AG10803 (cell line): ENCODE data around the gene C1QC.

ENCODE experiments used
- DNase-seq: peaks from one replicate; pipeline ENCODE4 v3.0.0; 2010; ENCODE audit warnings: low read depth
- H3K4me3 ChIP-seq: 2 replicates; pipeline ENCODE4 v1.5.1; 2011; ENCODE audit warnings: mild to moderate bottlenecking, low read length, control low read depth
- TF ChIP-seq, protein P1 (sequence below): conservative IDR thresholded peaks from 2 replicates; pipeline ENCODE4 v1.5.1; 2011; ENCODE audit warnings: mild to moderate bottlenecking, low read length, control low read depth, inconsistent platforms

The C1QC gene

DNA sequence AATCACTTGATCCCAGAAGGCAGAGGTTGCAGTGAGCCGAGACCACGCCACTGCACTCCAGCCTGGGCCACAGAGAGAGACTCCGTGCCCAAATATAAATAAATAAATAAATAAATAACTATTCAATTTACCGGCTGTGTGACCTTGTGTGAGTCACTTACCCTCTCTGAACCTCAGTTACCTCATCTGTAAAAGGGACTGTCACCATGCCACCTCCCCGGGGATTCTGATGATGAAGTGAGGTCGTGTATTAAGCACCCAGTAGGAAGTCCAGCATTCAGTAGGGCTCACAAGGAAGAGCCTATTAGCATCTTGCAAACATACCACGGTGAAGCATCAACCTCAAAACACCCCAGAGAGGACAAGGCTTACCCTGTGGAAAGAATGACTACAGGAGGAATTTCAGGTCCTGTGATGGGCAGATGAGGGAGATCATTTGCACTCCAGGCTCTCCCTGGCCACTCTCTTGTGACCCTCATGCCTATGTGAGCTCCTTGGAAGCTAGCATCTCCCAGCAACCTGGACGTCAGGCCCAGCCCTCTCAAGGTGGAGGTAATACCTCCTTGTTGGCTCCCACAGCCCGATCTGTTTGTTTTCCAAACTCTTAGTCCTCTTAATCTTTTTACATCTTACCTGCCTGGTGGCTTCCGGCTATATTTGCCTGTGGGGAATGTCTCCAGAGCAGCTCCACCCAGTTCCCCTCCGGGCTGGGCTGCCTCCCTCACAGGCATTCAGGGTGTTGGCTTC lies 14.6 kb upstream of the C1QC start:
- no peak overlapping the region for H3K4me3 ChIP-seq
- TF ChIP-seq, protein P1, sequence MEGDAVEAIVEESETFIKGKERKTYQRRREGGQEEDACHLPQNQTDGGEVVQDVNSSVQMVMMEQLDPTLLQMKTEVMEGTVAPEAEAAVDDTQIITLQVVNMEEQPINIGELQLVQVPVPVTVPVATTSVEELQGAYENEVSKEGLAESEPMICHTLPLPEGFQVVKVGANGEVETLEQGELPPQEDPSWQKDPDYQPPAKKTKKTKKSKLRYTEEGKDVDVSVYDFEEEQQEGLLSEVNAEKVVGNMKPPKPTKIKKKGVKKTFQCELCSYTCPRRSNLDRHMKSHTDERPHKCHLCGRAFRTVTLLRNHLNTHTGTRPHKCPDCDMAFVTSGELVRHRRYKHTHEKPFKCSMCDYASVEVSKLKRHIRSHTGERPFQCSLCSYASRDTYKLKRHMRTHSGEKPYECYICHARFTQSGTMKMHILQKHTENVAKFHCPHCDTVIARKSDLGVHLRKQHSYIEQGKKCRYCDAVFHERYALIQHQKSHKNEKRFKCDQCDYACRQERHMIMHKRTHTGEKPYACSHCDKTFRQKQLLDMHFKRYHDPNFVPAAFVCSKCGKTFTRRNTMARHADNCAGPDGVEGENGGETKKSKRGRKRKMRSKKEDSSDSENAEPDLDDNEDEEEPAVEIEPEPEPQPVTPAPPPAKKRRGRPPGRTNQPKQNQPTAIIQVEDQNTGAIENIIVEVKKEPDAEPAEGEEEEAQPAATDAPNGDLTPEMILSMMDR = no peak
- no peak for DNase-seq

DNA sequence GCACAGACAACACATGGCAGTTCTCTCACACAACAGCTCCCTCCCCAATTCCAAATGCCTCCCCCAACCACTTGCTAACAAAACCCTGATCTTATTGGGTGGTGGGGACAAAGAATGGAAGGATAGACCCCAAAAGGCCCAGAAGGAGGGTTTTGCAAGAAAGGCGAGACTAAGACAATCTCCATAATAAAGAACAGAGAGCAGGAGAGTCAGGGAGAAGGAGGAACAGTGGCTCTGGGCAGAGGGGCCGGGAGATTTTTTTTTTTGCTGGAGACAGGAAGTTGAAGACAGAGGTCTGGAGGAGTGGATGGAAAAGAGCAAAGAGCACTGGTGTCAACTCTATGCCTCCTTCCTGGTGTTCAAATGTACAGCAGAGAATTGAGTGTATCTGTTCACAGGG lies 13.5 kb upstream of the C1QC start:
- no peak for DNase-seq
- H3K4me3 ChIP-seq = no peak overlapping the region
- TF ChIP-seq, protein P1 = no peak

DNA sequence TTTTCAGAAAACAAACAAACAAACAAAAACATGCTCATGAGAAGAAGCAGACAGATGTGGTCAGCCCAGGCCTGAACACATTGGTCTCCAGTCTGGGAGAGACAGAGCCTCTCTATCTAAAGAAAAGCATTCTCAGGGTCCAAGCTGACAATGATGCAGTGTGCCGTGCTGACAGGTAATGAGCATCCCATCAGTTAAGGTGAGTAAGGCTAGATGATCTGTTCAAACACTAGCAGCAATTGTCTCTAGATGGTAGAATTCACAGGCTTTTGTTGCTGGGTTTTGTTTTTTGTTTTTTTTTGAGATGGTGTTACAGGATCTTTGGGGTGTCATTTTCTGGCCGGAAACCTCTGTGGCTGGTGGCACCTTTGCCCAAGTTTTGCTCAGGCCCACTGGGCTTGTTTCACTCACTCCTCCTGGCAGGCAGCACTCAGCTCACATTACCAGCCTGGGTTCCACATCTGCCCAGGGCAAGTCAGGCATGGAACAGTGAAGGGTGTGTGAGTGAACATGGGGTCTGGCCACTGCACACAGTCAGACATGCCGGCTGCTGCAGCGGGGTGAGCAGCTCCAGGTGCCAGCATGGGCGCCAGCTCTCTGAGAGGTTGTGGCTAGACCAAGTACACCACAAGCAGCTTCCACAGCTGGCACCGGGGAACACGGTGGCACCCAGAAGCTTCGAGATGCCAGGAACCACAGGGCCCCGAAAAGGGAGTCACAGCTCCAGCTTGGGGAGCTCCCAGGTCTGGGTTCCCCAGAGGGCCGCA lies 9.6 kb upstream of the C1QC start:
- TF ChIP-seq, protein P1 = no peak
- no peak for DNase-seq
- H3K4me3 ChIP-seq = no peak overlapping the region

DNA sequence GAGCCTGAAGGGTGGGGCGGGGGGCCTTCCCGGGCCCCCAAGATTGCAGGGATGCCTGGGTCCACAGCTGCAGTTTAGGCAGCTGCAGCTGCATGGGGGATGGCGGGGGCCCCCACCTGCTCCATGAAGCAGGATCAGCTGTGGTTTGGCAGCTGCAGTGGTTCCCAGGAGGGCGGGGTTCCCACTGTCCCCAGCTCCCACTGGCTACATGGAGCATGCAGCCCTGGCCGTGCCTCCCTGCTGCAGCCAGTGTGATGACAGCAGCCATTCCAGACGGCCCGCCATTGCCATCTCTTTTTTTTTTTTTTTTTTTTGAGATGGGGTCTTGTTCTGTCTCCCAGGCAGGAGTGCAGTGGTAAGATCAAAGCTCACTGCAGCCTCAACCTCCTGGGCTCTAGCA lies 8.0 kb upstream of the C1QC start:
- TF ChIP-seq, protein P1 = no peak
- no peak overlapping the region for H3K4me3 ChIP-seq

DNA sequence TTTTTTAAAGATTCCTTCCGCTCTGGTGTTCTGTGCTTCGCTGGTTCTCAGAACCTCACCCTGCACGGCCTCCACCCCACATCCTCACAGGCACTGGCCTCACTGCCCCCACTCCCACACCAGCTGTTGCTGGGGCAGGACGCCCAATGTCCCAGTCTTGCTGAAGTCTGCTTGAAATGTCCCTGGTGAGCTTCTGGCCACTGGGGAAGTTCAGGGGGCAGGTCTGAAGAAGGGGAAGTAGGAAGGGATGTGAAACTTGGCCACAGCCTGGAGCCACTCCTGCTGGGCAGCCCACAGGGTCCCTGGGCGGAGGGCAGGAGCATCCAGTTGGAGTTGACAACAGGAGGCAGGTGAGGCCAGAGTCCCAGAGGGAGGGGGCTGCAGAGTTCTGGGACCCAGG lies 7.1 kb upstream of the C1QC start, which contains the start of gene C1QA:
C1QA (plus strand) TSS at position 276 of the 400 bp plus-strand sequence. CDS start 989 bp downstream, outside the sequence.
- TF ChIP-seq, protein P1 = no peak
- H3K4me3 ChIP-seq = no peak within 1 kb of the TSS
- DNase-seq = no peak

More for the DNA sequence above, 8.0 kb upstream of the C1QC start:
- no peak for DNase-seq

DNA sequence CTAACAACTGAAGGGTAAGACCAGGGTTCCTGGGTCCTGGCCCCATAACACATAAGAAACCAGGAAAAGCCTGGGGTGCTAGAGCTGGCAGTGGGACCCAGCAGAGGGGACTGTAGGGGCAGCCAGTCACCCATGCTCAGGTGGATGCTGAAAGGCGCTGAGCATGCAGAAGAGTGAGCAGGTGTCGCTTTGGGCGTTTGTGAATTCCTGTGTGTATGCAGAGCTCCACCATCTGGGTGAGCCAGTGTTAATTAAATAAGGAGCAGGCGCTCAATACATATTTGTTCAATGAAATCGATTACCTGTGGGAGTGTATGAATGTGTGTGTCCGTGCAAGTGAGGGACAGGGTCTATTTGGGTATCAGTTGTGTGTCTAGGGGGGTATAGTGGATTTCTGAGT lies 6.5 kb upstream of the C1QC start:
- no peak for DNase-seq

More for the DNA sequence above, 6.5 kb upstream of the C1QC start:
- TF ChIP-seq, protein P1 = no peak
- no peak overlapping the region for H3K4me3 ChIP-seq
